ENCODE results near the gene RDH16.
"Not testable (repeated sequence)": the region's sequence is repeated elsewhere in the genome, so short reads cannot be mapped to it uniquely, and the experiment has no call there.

DNA sequence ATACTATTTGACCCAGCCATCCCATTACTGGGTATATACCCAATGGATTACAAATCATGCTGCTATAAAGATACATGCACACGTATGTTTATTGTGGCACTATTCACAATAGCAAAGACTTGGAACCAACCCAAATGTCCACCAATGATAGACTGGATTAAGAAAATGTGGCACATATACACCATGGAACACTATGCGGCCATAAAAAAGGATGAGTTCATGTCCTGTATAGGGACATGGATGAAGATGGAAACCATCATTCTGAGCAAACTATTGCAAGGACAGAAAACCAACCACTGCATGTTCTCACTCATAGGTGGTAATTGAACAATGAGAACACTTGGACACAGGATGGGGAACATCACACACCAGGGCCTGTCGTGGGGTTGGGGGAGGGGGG lies 16.8 kb upstream of the RDH16 start:
- TF ChIP-seq, protein P1, sequence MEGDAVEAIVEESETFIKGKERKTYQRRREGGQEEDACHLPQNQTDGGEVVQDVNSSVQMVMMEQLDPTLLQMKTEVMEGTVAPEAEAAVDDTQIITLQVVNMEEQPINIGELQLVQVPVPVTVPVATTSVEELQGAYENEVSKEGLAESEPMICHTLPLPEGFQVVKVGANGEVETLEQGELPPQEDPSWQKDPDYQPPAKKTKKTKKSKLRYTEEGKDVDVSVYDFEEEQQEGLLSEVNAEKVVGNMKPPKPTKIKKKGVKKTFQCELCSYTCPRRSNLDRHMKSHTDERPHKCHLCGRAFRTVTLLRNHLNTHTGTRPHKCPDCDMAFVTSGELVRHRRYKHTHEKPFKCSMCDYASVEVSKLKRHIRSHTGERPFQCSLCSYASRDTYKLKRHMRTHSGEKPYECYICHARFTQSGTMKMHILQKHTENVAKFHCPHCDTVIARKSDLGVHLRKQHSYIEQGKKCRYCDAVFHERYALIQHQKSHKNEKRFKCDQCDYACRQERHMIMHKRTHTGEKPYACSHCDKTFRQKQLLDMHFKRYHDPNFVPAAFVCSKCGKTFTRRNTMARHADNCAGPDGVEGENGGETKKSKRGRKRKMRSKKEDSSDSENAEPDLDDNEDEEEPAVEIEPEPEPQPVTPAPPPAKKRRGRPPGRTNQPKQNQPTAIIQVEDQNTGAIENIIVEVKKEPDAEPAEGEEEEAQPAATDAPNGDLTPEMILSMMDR (IDR thresholded peaks at IDR 0.05), result not testable (repeated sequence)
- TF ChIP-seq POLR2AphosphoS5 (IDR thresholded peaks at IDR 0.05; ENCODE audit: insufficient read depth in 1 of 2, low read depth in 1 of 2); POLR2A (IDR thresholded peaks at IDR 0.05): not testable (repeated sequence)
